Measurements from ENCODE around the gene IRF3. TPM values are rescaled to one million over a fixed set of nuclear protein-coding genes. Genes with fewer than 3 reads are reported as not detected.
A peak's percentile ranks its signal among the peaks of the same experiment; 100 is the strongest.

IRF3 gene
- total RNA-seq, 1 experiment from 2014 or later: 205 TPM

- Histone ChIP-seq H4K20me1 (ENCODE audit: control insufficient read depth, insufficient read depth, insufficient read length) (no peaks in the 10 kb centered on the region), H3K27me3 (ENCODE audit: insufficient read depth, low read length) (no peaks in the 10 kb centered on the region), H3K79me1 (ENCODE audit: insufficient read depth, low read depth, low read length, poor library complexity, severe bottlenecking) (no peaks in the 10 kb centered on the region), H4K5ac (ENCODE audit: insufficient read length, low read depth, low read length) (no peak overlapping the region), H3K9me3 (ENCODE audit: control insufficient read depth, low read depth, low read length) (no peaks in the 10 kb centered on the region), H3K4ac (ENCODE audit: low read depth, low read length) (no peak overlapping the region), H3K14ac (ENCODE audit: insufficient read depth, low read length) (no peak overlapping the region), H3K79me2 (ENCODE audit: insufficient read depth, low read length) (no peaks in the 10 kb centered on the region), H2AFZ (ENCODE audit: low read length) (no peak overlapping the region), H3K23me2 (ENCODE audit: insufficient read length, low read depth, low read length, poor library complexity, severe bottlenecking) (no peaks in the 10 kb centered on the region), H2BK12ac (ENCODE audit: insufficient read length, low read depth, low read length) (no peak overlapping the region), H2BK20ac (ENCODE audit: low read depth, low read length, poor library complexity, severe bottlenecking) (no peak overlapping the region), H4K91ac (ENCODE audit: insufficient read length, low read depth, low read length) (no peak overlapping the region), H3K27ac (ENCODE audit: insufficient read length, low read depth, low read length) (no peak overlapping the region), H3K23ac (ENCODE audit: insufficient read length, low read depth, low read length) (no peak overlapping the region), H2BK120ac (ENCODE audit: low read depth, low read length, poor library complexity, severe bottlenecking) (no peak overlapping the region), H3K4me2 (ENCODE audit: insufficient read depth, insufficient read length, low read length) (no peak overlapping the region), H2BK5ac (ENCODE audit: insufficient read length, low read length) (no peak overlapping the region), H3K56ac (ENCODE audit: insufficient read length, low read depth, low read length) (no peak overlapping the region), H3K9ac (ENCODE audit: extremely low read depth, insufficient read length, low read length) (no peak overlapping the region), H2AK5ac (ENCODE audit: insufficient read length, low read length) (no peak overlapping the region), H3K4me1 (ENCODE audit: insufficient read depth, low read length) (no peaks in the 10 kb centered on the region), H2BK15ac (ENCODE audit: low read depth, low read length) (no peak overlapping the region), H3K18ac (ENCODE audit: insufficient read length, low read depth, low read length) (no peak overlapping the region), H3T11ph (ENCODE audit: low read length) (no peak overlapping the region), H4K8ac (replicated peaks; ENCODE audit: insufficient read length, low read depth, low read length) (no peak overlapping the region)
- peak; percentile 96 for DNase-seq
- no CpG with 5 or more reads among the region's 20 CpGs for WGBS (ENCODE audit: extremely low coverage, insufficient read length, low lambda C conversion rate)
- H3K4me1 Mint-ChIP-seq: peaks cover 0 to 9% of the 10 kb centered on the region in 2 experiments; a peak in 3 of 4 replicates
- peak overlapping the region in 1 of 3 experiments; percentile 79; a peak in 1 of 7 replicates for H3K27ac Mint-ChIP-seq
- TF ChIP-seq CTCF (conservative IDR thresholded peaks at IDR 0.05): no peak
- peak overlapping the region in 1 of 2 experiments; percentile 26; a peak in 1 of 5 replicates for H3K4me3 Mint-ChIP-seq
- H3K9me3 Mint-ChIP-seq: peaks cover 3% of the 10 kb centered on the region in 2 experiments; a peak in 2 of 5 replicates
- peaks cover 36 to 58% (median 53%) of the 10 kb centered on the region in 3 experiments for H3K36me3 Mint-ChIP-seq (ENCODE audit: insufficient read depth in 1 of 3, low read depth in 3 of 3)
- H3K27me3 Mint-ChIP-seq (ENCODE audit: low read depth): peaks cover 2% of the 10 kb centered on the region; the same call in 1 of the 2 replicates
Measured at GRCh38 chr19:49712397-49712859, 46.8 kb upstream of the IRF3 start.
